ENCODE data around the gene ZNF620.

Gene ZNF620

DNA sequence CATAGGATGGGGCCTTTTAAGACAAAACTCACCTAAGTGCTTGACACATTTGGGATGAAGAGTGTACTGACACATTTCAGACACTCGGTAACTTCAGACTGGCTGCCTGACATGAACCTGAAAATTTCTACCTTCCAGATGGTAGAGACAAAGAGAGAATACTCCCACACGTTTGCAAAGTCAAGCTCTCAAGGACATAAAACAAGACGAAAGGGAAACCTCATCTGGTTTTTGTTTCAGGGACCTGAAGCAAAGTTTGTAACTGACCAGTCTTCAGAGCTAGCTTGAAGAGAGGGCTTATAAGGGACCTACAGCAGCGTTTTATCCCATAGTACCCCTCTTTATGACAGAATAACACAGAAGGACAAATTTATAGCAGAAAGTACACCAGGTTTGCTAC is 60.9 kb downstream of the ZNF620 start:
- ChIA-PET CTCF (interaction anchor here (1.0 to 4.2 kb wide), 4 partner anchors 8 to 17 kb away, joined by 3 to 19 read pairs (median 4); no protein-coding TSS in a partner anchor), POLR2A (no interaction called here)
- no peak overlapping the region for H3K4me3 ChIP-seq (ENCODE audit: low read depth, low read length)
- no peak for DNase-seq (ENCODE audit: low read depth, low spot score)
- TF ChIP-seq, protein P1, sequence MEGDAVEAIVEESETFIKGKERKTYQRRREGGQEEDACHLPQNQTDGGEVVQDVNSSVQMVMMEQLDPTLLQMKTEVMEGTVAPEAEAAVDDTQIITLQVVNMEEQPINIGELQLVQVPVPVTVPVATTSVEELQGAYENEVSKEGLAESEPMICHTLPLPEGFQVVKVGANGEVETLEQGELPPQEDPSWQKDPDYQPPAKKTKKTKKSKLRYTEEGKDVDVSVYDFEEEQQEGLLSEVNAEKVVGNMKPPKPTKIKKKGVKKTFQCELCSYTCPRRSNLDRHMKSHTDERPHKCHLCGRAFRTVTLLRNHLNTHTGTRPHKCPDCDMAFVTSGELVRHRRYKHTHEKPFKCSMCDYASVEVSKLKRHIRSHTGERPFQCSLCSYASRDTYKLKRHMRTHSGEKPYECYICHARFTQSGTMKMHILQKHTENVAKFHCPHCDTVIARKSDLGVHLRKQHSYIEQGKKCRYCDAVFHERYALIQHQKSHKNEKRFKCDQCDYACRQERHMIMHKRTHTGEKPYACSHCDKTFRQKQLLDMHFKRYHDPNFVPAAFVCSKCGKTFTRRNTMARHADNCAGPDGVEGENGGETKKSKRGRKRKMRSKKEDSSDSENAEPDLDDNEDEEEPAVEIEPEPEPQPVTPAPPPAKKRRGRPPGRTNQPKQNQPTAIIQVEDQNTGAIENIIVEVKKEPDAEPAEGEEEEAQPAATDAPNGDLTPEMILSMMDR (IDR thresholded peaks at IDR 0.05; ENCODE audit: insufficient read depth, low read length, missing control alignments) = no peak

All from AG04449 (cell line).